ENCODE data around the gene NAT16. TPM values are rescaled to one million over a fixed set of nuclear protein-coding genes. Genes with fewer than 3 reads are reported as not detected.

The NAT16 gene
- total RNA-seq, 1 experiment from 2014 or later: not detected

GRCh38 chr7:101138213-101138870 lies 41.8 kb downstream of the NAT16 start:
- no peaks in the 10 kb centered on the region for H3K36me3 ChIP-seq (ENCODE audit: control insufficient read depth, insufficient read depth, low read length)
- peak overlapping the region; percentile 88 for H3K27ac Mint-ChIP-seq (ENCODE audit: unreplicated experiment)
- peak; percentile 85 to 95 for DNase-seq
- intact Hi-C loops (cut with micrococcal nuclease; ENCODE audit: unreplicated experiment): loop anchor here (1.0 to 2.0 kb wide), 2 partner anchors 44 to 53 kb away; partner anchors contain the start of gene TRIM56
- TF ChIP-seq CTCF (IDR thresholded peaks at IDR 0.05; ENCODE audit: insufficient read depth in 1 of 2, low read depth in 1 of 2, low read length in 1 of 2, severe bottlenecking in 1 of 2, unreplicated experiment in 1 of 2): peak; percentile 86 to 94
- peaks cover 4% of the 10 kb centered on the region for H3K4me1 Mint-ChIP-seq (ENCODE audit: low read depth, unreplicated experiment)
- H3K4me3 Mint-ChIP-seq (ENCODE audit: unreplicated experiment): peak overlapping the region; percentile 76
- H3K9me3 Mint-ChIP-seq (ENCODE audit: unreplicated experiment): no peaks in the 10 kb centered on the region
- BruUV-seq (replicated peaks): TSS peak; percentile 86
- H3K27me3 Mint-ChIP-seq (ENCODE audit: insufficient read depth, unreplicated experiment): peaks cover 3% of the 10 kb centered on the region
- peak overlapping the region; percentile 29 for H3K4me3 ChIP-seq (ENCODE audit: low read depth, low read length)
- no peaks in the 10 kb centered on the region for H3K27me3 ChIP-seq (replicated peaks; ENCODE audit: control insufficient read depth, insufficient read depth, low read length)
- peaks cover 6% of the 10 kb centered on the region for H3K36me3 Mint-ChIP-seq (ENCODE audit: insufficient read depth, unreplicated experiment)
- ChIA-PET POLR2A (interaction anchor here (1.0 kb wide), 1 partner anchor 16 kb away, joined by 3 read pairs; no protein-coding TSS in a partner anchor), CTCF (interaction anchor here (0.6 to 1.6 kb wide), 9 partner anchors 12 to 80 kb away, joined by 3 to 8 read pairs (median 4); partner anchors contain the start of gene ZNHIT1)
- no peaks in the 10 kb centered on the region for H3K9me3 ChIP-seq
- peaks cover 9% of the 10 kb centered on the region; the same call in 1 of the 2 replicates for H3K4me1 ChIP-seq

- peaks cover 3% of the 10 kb centered on the region for H3K27me3 Mint-ChIP-seq (ENCODE audit: insufficient read depth, unreplicated experiment)
- no peaks in the 10 kb centered on the region for H3K9me3 ChIP-seq
- peaks cover 4% of the 10 kb centered on the region for H3K4me1 Mint-ChIP-seq (ENCODE audit: low read depth, unreplicated experiment)
- BruUV-seq (replicated peaks): no TSS peak
- H3K4me3 ChIP-seq (ENCODE audit: low read depth, low read length): no peak overlapping the region
- peak overlapping the region; percentile 88 for H3K27ac Mint-ChIP-seq (ENCODE audit: unreplicated experiment)
- H3K4me1 ChIP-seq: peaks cover 9% of the 10 kb centered on the region; the same call in 1 of the 2 replicates
- intact Hi-C loops (cut with micrococcal nuclease; ENCODE audit: unreplicated experiment): loop anchor here (1.0 to 2.0 kb wide), 2 partner anchors 43 to 52 kb away; partner anchors contain the start of gene TRIM56
- DNase-seq: no peak
- H3K4me3 Mint-ChIP-seq (ENCODE audit: unreplicated experiment): peak overlapping the region; percentile 76
- no peaks in the 10 kb centered on the region for H3K9me3 Mint-ChIP-seq (ENCODE audit: unreplicated experiment)
- H3K36me3 ChIP-seq (ENCODE audit: control insufficient read depth, insufficient read depth, low read length): no peaks in the 10 kb centered on the region
- peaks cover 6% of the 10 kb centered on the region for H3K36me3 Mint-ChIP-seq (ENCODE audit: insufficient read depth, unreplicated experiment)
- ChIA-PET CTCF (interaction anchor here (1.0 to 1.6 kb wide), 5 partner anchors 11 to 81 kb away, joined by 3 to 6 read pairs (median 4); partner anchors contain the start of gene ZNHIT1), POLR2A (no interaction called here)
- no peak for TF ChIP-seq CTCF (IDR thresholded peaks at IDR 0.05; ENCODE audit: insufficient read depth in 1 of 2, low read depth in 1 of 2, low read length in 1 of 2, severe bottlenecking in 1 of 2, unreplicated experiment in 1 of 2)
- H3K27me3 ChIP-seq (replicated peaks; ENCODE audit: control insufficient read depth, insufficient read depth, low read length): no peaks in the 10 kb centered on the region
These were observed 42.4 kb downstream of the NAT16 start for GRCh38 chr7:101137651-101138212.

- peaks cover 4% of the 10 kb centered on the region for H3K4me1 Mint-ChIP-seq (ENCODE audit: low read depth, unreplicated experiment)
- Histone ChIP-seq H3K27me3 (replicated peaks; ENCODE audit: control insufficient read depth, insufficient read depth, low read length) (no peaks in the 10 kb centered on the region), H3K4me1 (peaks cover 9% of the 10 kb centered on the region; the same call in 1 of the 2 replicates), H3K4me3 (ENCODE audit: low read depth, low read length) (no peak overlapping the region), H3K36me3 (ENCODE audit: control insufficient read depth, insufficient read depth, low read length) (no peaks in the 10 kb centered on the region), H3K9me3 (no peaks in the 10 kb centered on the region)
- H3K4me3 Mint-ChIP-seq (ENCODE audit: unreplicated experiment): no peak overlapping the region
- no peaks in the 10 kb centered on the region for H3K9me3 Mint-ChIP-seq (ENCODE audit: unreplicated experiment)
- BruUV-seq (replicated peaks): no TSS peak
- ChIA-PET POLR2A (interaction anchor here (0.7 kb wide), 1 partner anchor 12 kb away, joined by 3 read pairs; no protein-coding TSS in a partner anchor), CTCF (no interaction called here)
- no peak for TF ChIP-seq CTCF (IDR thresholded peaks at IDR 0.05; ENCODE audit: insufficient read depth in 1 of 2, low read depth in 1 of 2, low read length in 1 of 2, severe bottlenecking in 1 of 2, unreplicated experiment in 1 of 2)
- peaks cover 6% of the 10 kb centered on the region for H3K36me3 Mint-ChIP-seq (ENCODE audit: insufficient read depth, unreplicated experiment)
- intact Hi-C loops (cut with micrococcal nuclease; ENCODE audit: unreplicated experiment): no loop called here
- DNase-seq: no peak
- peaks cover 3% of the 10 kb centered on the region for H3K27me3 Mint-ChIP-seq (ENCODE audit: insufficient read depth, unreplicated experiment)
- H3K27ac Mint-ChIP-seq (ENCODE audit: unreplicated experiment): no peak overlapping the region
These were observed 45.6 kb downstream of the NAT16 start for GRCh38 chr7:101134399-101134980.
